ENCODE results near the gene PTK6.

DNA sequence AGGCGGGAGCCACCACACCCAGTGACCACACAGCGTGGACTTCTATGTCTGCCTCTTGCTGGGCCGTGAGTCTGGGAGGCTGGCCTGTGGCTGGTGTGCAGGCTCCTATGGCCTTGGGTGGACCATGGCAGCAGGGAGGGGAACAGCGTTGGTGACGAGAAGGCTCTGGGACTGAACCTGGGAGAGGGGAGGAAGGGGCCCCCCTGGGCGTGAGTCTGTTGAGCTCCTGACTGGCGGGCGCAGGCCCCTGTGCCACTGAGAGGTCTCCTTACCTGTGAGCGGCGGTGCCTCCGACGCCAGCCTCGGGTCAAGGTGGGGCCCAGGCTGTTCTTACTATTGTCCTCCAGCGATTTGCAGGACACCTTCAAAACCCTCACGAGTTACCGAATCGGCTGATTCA lies 49.6 kb upstream of the PTK6 start:
- TF ChIP-seq FOXK2 (IDR thresholded peaks at IDR 0.05) (no peak), SP1 (IDR thresholded peaks at IDR 0.05) (no peak), TARDBP (IDR thresholded peaks at IDR 0.05) (no peak), L3MBTL2 (conservative IDR thresholded peaks at IDR 0.05) (no peak), FOXM1 (IDR thresholded peaks at IDR 0.05; ENCODE audit: borderline replicate concordance) (no peak), CTBP1 (IDR thresholded peaks at IDR 0.05; ENCODE audit: borderline replicate concordance) (no peak), NFRKB (IDR thresholded peaks at IDR 0.05) (no peak), ELF4 (IDR thresholded peaks at IDR 0.05) (no peak)
- TF ChIP-seq, protein P1, sequence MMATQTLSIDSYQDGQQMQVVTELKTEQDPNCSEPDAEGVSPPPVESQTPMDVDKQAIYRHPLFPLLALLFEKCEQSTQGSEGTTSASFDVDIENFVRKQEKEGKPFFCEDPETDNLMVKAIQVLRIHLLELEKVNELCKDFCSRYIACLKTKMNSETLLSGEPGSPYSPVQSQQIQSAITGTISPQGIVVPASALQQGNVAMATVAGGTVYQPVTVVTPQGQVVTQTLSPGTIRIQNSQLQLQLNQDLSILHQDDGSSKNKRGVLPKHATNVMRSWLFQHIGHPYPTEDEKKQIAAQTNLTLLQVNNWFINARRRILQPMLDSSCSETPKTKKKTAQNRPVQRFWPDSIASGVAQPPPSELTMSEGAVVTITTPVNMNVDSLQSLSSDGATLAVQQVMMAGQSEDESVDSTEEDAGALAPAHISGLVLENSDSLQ (IDR thresholded peaks at IDR 0.05) = no peak
